Measurements from ENCODE around the gene RASGRP1.

GRCh38 chr15:38576261-38576660 lies 11.6 kb upstream of the RASGRP1 start:
- TF ChIP-seq CTCF (optimal IDR thresholded peaks at IDR 0.05 in 1 of 3, IDR thresholded peaks at IDR 0.05 in 1 of 3, conservative IDR thresholded peaks at IDR 0.05 in 1 of 3; ENCODE audit: extremely low read depth in 1 of 3, insufficient read depth in 2 of 3, low read length in 3 of 3): no peak
- no peak for TF ChIP-seq EZH2 (IDR thresholded peaks at IDR 0.05; ENCODE audit: low read length)

Measured in keratinocyte (primary cell).